ENCODE results near the gene SRMS. TPM values are rescaled to one million over a fixed set of nuclear protein-coding genes. Genes with fewer than 3 reads are reported as not detected.
A peak's percentile ranks its signal among the peaks of the same experiment; 100 is the strongest.

SRMS gene
- total and polyA plus RNA-seq, 2 of the 13 experiments (the other 11 are each of a cell fraction or from before 2014, with no cell fraction given): not detected

GRCh38 chr20:63534831-63535651, 12.5 kb downstream of the SRMS start (continued):
- no peak for TF ChIP-seq SNAPC4 (CRISPR knock-in tag; IDR thresholded peaks at IDR 0.05)
- peak; percentile 96 for TF ChIP-seq ZNF264 (CRISPR knock-in tag; IDR thresholded peaks at IDR 0.05)
- TF ChIP-seq SP5 (CRISPR knock-in tag; IDR thresholded peaks at IDR 0.05; ENCODE audit: borderline replicate concordance, low read depth): peak; percentile 17; the same call in 1 of the 2 replicates
- no peak for TF ChIP-seq ETV6 (CRISPR knock-in tag; conservative IDR thresholded peaks at IDR 0.05)
- peak; percentile 72 for TF ChIP-seq HDAC1 (CRISPR knock-in tag; IDR thresholded peaks at IDR 0.05)
- no peak for TF ChIP-seq ZNF83 (CRISPR knock-in tag; IDR thresholded peaks at IDR 0.05; ENCODE audit: borderline replicate concordance)
- peak; percentile 31; the same call in 1 of the 2 replicates for TF ChIP-seq ZFP91 (CRISPR knock-in tag; IDR thresholded peaks at IDR 0.05; ENCODE audit: borderline replicate concordance)
- TF ChIP-seq ZSCAN25 (CRISPR knock-in tag; IDR thresholded peaks at IDR 0.05): peak; percentile 67; the same call in 1 of the 2 replicates
- no peak for TF ChIP-seq RFX3 (CRISPR knock-in tag; IDR thresholded peaks at IDR 0.05)
- TF ChIP-seq, protein P1, sequence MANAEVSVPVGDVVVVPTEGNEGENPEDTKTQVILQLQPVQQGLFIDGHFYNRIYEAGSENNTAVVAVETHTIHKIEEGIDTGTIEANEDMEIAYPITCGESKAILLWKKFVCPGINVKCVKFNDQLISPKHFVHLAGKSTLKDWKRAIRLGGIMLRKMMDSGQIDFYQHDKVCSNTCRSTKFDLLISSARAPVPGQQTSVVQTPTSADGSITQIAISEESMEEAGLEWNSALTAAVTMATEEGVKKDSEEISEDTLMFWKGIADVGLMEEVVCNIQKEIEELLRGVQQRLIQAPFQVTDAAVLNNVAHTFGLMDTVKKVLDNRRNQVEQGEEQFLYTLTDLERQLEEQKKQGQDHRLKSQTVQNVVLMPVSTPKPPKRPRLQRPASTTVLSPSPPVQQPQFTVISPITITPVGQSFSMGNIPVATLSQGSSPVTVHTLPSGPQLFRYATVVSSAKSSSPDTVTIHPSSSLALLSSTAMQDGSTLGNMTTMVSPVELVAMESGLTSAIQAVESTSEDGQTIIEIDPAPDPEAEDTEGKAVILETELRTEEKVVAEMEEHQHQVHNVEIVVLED (CRISPR knock-in tag; IDR thresholded peaks at IDR 0.05; ENCODE audit: borderline replicate concordance): peak; percentile 56; the same call in 1 of the 2 replicates
- TF ChIP-seq MTA1 (CRISPR knock-in tag; IDR thresholded peaks at IDR 0.05; ENCODE audit: borderline replicate concordance): peak; percentile 89; the same call in 1 of the 2 replicates
- TF ChIP-seq ZNF441 (CRISPR knock-in tag; IDR thresholded peaks at IDR 0.05; ENCODE audit: borderline replicate concordance): no peak
- peak; percentile 70; the same call in 1 of the 2 replicates for TF ChIP-seq ZNF598 (CRISPR knock-in tag; IDR thresholded peaks at IDR 0.05; ENCODE audit: borderline replicate concordance)
- no peak for TF ChIP-seq ZNF431 (CRISPR knock-in tag; IDR thresholded peaks at IDR 0.05; ENCODE audit: borderline replicate concordance, low read depth)
- TF ChIP-seq, protein P2, sequence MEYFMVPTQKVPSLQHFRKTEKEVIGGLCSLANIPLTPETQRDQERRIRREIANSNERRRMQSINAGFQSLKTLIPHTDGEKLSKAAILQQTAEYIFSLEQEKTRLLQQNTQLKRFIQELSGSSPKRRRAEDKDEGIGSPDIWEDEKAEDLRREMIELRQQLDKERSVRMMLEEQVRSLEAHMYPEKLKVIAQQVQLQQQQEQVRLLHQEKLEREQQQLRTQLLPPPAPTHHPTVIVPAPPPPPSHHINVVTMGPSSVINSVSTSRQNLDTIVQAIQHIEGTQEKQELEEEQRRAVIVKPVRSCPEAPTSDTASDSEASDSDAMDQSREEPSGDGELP (IDR thresholded peaks at IDR 0.05; ENCODE audit: borderline replicate concordance, low read depth): peak; percentile 25; the same call in 1 of the 2 replicates
- no peak for TF ChIP-seq FOXA1 (IDR thresholded peaks at IDR 0.05)
- TF ChIP-seq FOXA1 (CRISPR knock-in tag; IDR thresholded peaks at IDR 0.05): no peak
